OCI-LY7 (cell line): ENCODE data around the gene SLC16A6. TPM values are rescaled to one million over a fixed set of nuclear protein-coding genes. Genes with fewer than 3 reads are reported as not detected.
A peak's percentile ranks its signal among the peaks of the same experiment; 100 is the strongest.
"Not testable (repeated sequence)": the region's sequence is repeated elsewhere in the genome, so short reads cannot be mapped to it uniquely, and the experiment has no call there.

ENCODE experiments used
- BruUV-seq: library from RNA; stranded (reverse); fragments of 400-500 nt; replicated peaks from 2 replicates; lab custom pipeline; 2021; lab: Mats Ljungman, UMichigan
- CTCF ChIA-PET: fragments of 300-600 bp; sonication (Branson Sonifier 250); formaldehyde crosslinking; loops from one replicate; lab custom pipeline; 2022; ENCODE audit warnings: antibody characterized with exemption; ENCODE audit not compliant: unreplicated experiment; lab: Charles Lee
- POLR2A ChIA-PET: fragments of 300-600 bp; sonication (Branson Sonifier 250); formaldehyde crosslinking; loops from one replicate; lab custom pipeline; 2022; ENCODE audit warnings: antibody characterized with exemption; lab: Charles Lee
- DNase-seq: peaks from one replicate; pipeline ENCODE4 v3.0.0-alpha.2; 2015; ENCODE audit warnings: low spot score
- H2AFZ ChIP-seq: fragments of 200-600 bp; sonication (generic), shearing (Covaris generic); 2 replicates; pipeline ENCODE4 v1.6.1; 2014; ENCODE audit warnings: mild to moderate bottlenecking, antibody characterized with exemption, low read length, moderate library complexity
- H3K27ac ChIP-seq: fragments of 200-600 bp; sonication (generic); 2 replicates; pipeline ENCODE4 v1.5.1; 2014; ENCODE audit warnings: mixed run types, low read depth, mild to moderate bottlenecking, moderate library complexity, low read length, inconsistent platforms; ENCODE audit not compliant: poor library complexity, severe bottlenecking
- H3K36me3 ChIP-seq: fragments of 200-600 bp; sonication (generic); 2 replicates; pipeline ENCODE4 v1.6.1; 2014; ENCODE audit warnings: mild to moderate bottlenecking, antibody characterized with exemption, low read length, moderate library complexity, mixed read lengths; ENCODE audit not compliant: insufficient read depth
- H3K4me1 ChIP-seq: fragments of 200-600 bp; sonication (generic); 2 replicates; pipeline ENCODE4 v1.5.1; 2014; ENCODE audit warnings: mild to moderate bottlenecking, low read length; ENCODE audit not compliant: insufficient read depth, poor library complexity, severe bottlenecking
- H3K4me2 ChIP-seq: fragments of 200-600 bp; sonication (generic); 2 replicates; pipeline ENCODE4 v1.6.1; 2014; ENCODE audit warnings: mild to moderate bottlenecking, low read length
- H3K4me3 ChIP-seq: fragments of 200-600 bp; sonication (generic); 2 replicates; pipeline ENCODE4 v1.5.1; 2014; ENCODE audit warnings: mild to moderate bottlenecking, low read depth, low read length; ENCODE audit not compliant: poor library complexity, severe bottlenecking
- H3K79me2 ChIP-seq: fragments of 200-600 bp; sonication (generic); 2 replicates; pipeline ENCODE4 v1.6.1; 2016; ENCODE audit warnings: low read depth, mild to moderate bottlenecking, low read length, moderate library complexity, mixed read lengths; ENCODE audit not compliant: insufficient read depth
- H3K9me2 ChIP-seq: fragments of 200-600 bp; sonication (generic); 2 replicates; pipeline ENCODE4 v1.6.1; 2016; ENCODE audit warnings: mild to moderate bottlenecking, low read length, mixed read lengths; ENCODE audit not compliant: insufficient read depth
- H3K9me3 ChIP-seq: fragments of 200-600 bp; sonication (generic); 2 replicates; pipeline ENCODE4 v1.6.1; 2014; ENCODE audit warnings: mild to moderate bottlenecking, mixed run types, low read length, mixed read lengths
- H4K20me1 ChIP-seq: fragments of 200-600 bp; sonication (generic); 2 replicates; pipeline ENCODE4 v1.6.1; 2014; ENCODE audit warnings: mild to moderate bottlenecking, antibody characterized with exemption, low read length, moderate library complexity, mixed read lengths; ENCODE audit not compliant: insufficient read depth
- CTCF ChIP-seq: fragments of 200-600 bp; sonication (generic); conservative IDR thresholded peaks from 2 replicates; pipeline ENCODE4 v1.5.1; 2014; ENCODE audit warnings: mild to moderate bottlenecking, antibody characterized with exemption, low read length, moderate library complexity, mixed read lengths
- EZH2phosphoT487 ChIP-seq: fragments of 200-600 bp; sonication (generic); IDR thresholded peaks from 2 replicates; pipeline ENCODE4 v1.6.1; 2018; ENCODE audit warnings: low read depth, borderline replicate concordance, mild to moderate bottlenecking, mixed run types, antibody characterized with exemption, low read length, moderate library complexity, mixed read lengths
- intact Hi-C: fragments of 100-400 bp; cut with micrococcal nuclease; formaldehyde crosslinking; loops from one replicate; pipeline ENCODE4 v1.10.0; 2022; ENCODE audit not compliant: unreplicated experiment
- total RNA-seq, 2 experiments: library from RNA; depleted of rRNA in 1 of 2; stranded (reverse); fragments of >200 nt in 1 of 2; shearing (Covaris generic) in 1 of 2; gene quantifications; 2 replicates each; pipeline ENCODE4 v1.2.3, GENCODE V29; 2014 to 2022

SLC16A6 gene
- total RNA-seq, 2 experiments from 2014 or later = 4.5 to 18.9 TPM

DNA sequence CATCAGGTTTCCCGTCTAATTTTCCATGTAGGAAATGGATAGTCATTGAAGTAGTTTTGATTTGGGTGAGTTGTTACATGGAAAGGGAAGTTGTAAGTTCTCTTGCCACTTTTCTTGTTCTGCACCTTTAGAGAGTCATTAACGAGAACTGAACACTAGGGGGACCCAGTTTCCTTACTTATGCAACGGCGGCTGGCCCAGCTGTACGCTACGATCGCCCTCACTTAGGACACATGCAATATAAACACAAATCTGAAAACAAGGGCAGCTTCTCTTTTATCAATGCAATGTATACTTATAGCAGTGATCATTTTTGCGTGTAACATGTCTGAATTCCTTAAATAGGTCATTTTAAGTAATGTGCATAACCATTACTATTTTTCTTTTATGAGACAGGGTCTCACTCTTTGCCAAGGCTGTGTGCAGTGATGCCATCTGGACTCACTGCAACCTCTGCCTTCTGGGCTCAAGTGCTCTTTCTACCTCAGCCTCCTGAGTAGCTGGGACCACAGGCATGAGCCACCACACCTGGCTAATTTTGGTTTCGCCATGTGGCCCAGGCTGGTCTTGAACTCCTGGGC lies 27.7 kb downstream of the SLC16A6 start:
- H3K27ac ChIP-seq = peak overlapping the region; percentile 55
- not testable (repeated sequence) for H3K9me3 ChIP-seq, H3K4me3 ChIP-seq, H3K9me2 ChIP-seq, BruUV-seq, H4K20me1 ChIP-seq, H2AFZ ChIP-seq
- peak overlapping the region; percentile 46 for H3K4me2 ChIP-seq
- ChIA-PET CTCF (interaction anchor here (0.6 to 2.1 kb wide), 3 partner anchors 136 to 201 kb away, joined by 3 to 11 read pairs (median 3); no protein-coding TSS in a partner anchor), POLR2A (interaction anchor here (0.5 to 2.7 kb wide), 10 partner anchors 15 to 199 kb away, joined by 3 to 23 read pairs (median 6); partner anchors contain the start of genes AMZ2, SLC16A6 and WIPI1)
- peaks cover 34% of the 10 kb centered on the region; the same call in 1 of the 2 replicates for H3K79me2 ChIP-seq
- H3K36me3 ChIP-seq = peaks cover 46% of the 10 kb centered on the region
- DNase-seq = peak; percentile 72
- intact Hi-C loops = loop anchor here (1.0 kb wide), 4 partner anchors 29 to 200 kb away; no protein-coding TSS in a partner anchor
- TF ChIP-seq CTCF = peak; percentile 91
- peaks cover 49% of the 10 kb centered on the region for H3K4me1 ChIP-seq

DNA sequence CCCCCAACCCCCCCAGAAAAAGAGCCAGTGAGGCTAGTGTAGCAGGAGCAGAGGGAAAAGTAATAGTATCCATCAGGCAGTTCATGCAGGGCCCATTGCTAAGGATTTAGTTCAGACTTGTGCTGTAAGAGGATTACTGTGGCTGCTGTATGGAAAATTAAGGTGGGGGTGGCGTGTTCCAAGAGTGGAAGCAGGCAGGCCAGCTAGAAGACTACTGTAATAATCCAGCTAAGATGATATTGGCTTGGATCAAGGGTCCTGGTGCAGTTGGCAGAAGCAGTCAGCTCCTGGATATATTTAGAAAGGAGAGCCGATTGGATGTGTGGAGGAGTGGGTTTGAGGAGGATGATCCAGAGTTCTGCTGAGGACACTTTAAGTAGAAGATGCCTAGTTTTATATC lies 28.5 kb downstream of the SLC16A6 start:
- DNase-seq, H3K9me2 ChIP-seq, H3K4me3 ChIP-seq, H3K9me3 ChIP-seq, BruUV-seq, H2AFZ ChIP-seq, H4K20me1 ChIP-seq, intact Hi-C loops: not testable (repeated sequence)
- POLR2A ChIA-PET = interaction anchor here (0.6 to 4.4 kb wide), 13 partner anchors 13 to 200 kb away, joined by 3 to 26 read pairs (median 4); partner anchors contain the start of genes AMZ2 and WIPI1
- peak overlapping the region; percentile 46 for H3K4me2 ChIP-seq
- H3K27ac ChIP-seq = peak overlapping the region; percentile 55
- peaks cover 56% of the 10 kb centered on the region for H3K4me1 ChIP-seq
- H3K36me3 ChIP-seq = peaks cover 47% of the 10 kb centered on the region
- H3K79me2 ChIP-seq = peaks cover 39% of the 10 kb centered on the region; the same call in 1 of the 2 replicates
- CTCF ChIA-PET = interaction anchor here (1.0 to 2.1 kb wide), 2 partner anchors 136 to 175 kb away, joined by 3 to 11 read pairs; no protein-coding TSS in a partner anchor

- no TSS peak for BruUV-seq
- H2AFZ ChIP-seq = peak overlapping the region; percentile 47; the same call in 1 of the 2 replicates
These were observed 30.7 kb downstream of the SLC16A6 start for GRCh38 chr17:68260051-68260762.

DNA sequence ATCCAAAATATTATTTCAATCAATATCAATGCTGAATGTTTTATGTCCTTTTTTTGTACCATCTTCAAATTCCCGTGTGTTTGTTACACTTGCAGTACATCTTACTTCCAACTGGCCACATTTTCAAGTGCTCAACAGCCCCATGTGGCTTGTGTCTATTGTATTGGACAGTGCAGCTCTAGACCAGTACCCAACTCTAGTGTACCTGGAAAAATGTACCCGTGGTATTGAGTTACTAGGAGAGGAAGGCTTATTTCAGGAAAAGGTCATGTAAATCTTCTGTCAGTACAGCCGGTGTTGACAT lies 31.3 kb downstream of the SLC16A6 start:
- H3K4me1 ChIP-seq = peaks cover 85% of the 10 kb centered on the region
- peak; percentile 62 for DNase-seq
- intact Hi-C loops, H4K20me1 ChIP-seq, H3K9me2 ChIP-seq, CTCF ChIA-PET, H3K9me3 ChIP-seq: not testable (repeated sequence)
- peaks cover 37% of the 10 kb centered on the region; the same call in 1 of the 2 replicates for H3K79me2 ChIP-seq
- peak overlapping the region; percentile 59 for H3K4me2 ChIP-seq
- H3K36me3 ChIP-seq = peaks cover 55% of the 10 kb centered on the region
- peak overlapping the region; percentile 47; the same call in 1 of the 2 replicates for H2AFZ ChIP-seq
- BruUV-seq = TSS peak; percentile 74
- peak overlapping the region; percentile 90 for H3K27ac ChIP-seq
- peak overlapping the region; percentile 30 for H3K4me3 ChIP-seq
- POLR2A ChIA-PET = interaction anchor here (0.7 to 4.4 kb wide), 7 partner anchors 11 to 200 kb away, joined by 3 to 45 read pairs (median 6); partner anchors contain the start of gene AMZ2

More at GRCh38 chr17:68260051-68260762, 30.7 kb downstream of the SLC16A6 start:
- Histone ChIP-seq H3K79me2 (peaks cover 31% of the 10 kb centered on the region; the same call in 1 of the 2 replicates), H3K4me1 (peaks cover 79% of the 10 kb centered on the region), H4K20me1 (no peaks in the 10 kb centered on the region), H3K36me3 (peaks cover 53% of the 10 kb centered on the region), H3K4me2 (peak overlapping the region; percentile 59), H3K27ac (peak overlapping the region; percentile 90), H3K4me3 (peak overlapping the region; percentile 30), H3K9me2 (no peaks in the 10 kb centered on the region), H3K9me3 (peaks cover 9% of the 10 kb centered on the region; the same call in 1 of the 2 replicates)
- intact Hi-C loops = no loop called here
- no peak for TF ChIP-seq EZH2phosphoT487
- no peak for TF ChIP-seq CTCF
- CTCF ChIA-PET = no interaction called here
- POLR2A ChIA-PET = interaction anchor here (0.6 to 4.4 kb wide), 8 partner anchors 8 to 1163 kb away, joined by 3 to 45 read pairs (median 4); partner anchors contain the start of gene AMZ2
- DNase-seq = no peak
